GM18511 (cell line): ENCODE data around the gene NTNG2.

Experiments
- ATAC-seq: cut with Tn5 transposase; IDR thresholded peaks from one replicate; pipeline ENCODE4 v1.9.1; 2021; ENCODE audit warnings: mild to moderate bottlenecking, moderate library complexity; ENCODE audit not compliant: unreplicated experiment

Gene NTNG2

GRCh38 chr9:132234535-132234934, 72.7 kb downstream of the NTNG2 start:
- ATAC-seq, result no peak

- no peak for ATAC-seq
Observed at GRCh38 chr9:132235125-132235524, 73.3 kb downstream of the NTNG2 start.

- ATAC-seq, result no peak
Observed at GRCh38 chr9:132235894-132236661, 74.2 kb downstream of the NTNG2 start.

DNA sequence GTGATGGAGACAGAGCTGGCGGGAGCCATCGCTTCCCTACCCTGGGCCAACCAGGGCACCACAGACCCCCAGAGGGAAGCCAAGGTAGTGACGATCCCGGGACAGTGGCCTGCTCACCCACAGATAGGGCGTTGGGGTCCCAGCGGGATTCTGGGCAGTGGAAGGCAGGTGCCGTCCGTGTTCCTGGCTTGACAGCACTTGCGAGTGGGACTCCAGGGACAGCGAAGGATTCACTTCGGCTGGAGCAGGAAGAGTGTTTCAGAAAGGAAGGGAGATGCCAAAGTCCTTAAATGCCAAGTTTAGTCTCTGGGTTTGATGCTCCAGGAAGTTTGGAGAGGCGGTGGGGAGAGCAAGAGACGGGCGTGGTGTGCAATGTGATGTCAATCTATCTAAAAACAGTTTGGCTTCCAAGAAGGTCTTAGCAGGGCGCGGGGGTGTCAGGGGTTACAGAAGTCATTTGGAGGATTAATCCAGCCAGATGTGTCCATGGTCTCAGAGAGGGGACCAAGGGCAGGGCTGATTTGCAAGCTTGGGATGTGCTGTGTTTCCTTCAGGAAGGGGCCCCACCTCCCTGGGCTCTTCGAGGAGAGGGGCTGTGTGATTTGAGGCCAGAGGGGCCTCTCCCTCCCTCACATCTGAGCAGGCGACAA, 74.9 kb downstream of the NTNG2 start:
- no peak for ATAC-seq

DNA sequence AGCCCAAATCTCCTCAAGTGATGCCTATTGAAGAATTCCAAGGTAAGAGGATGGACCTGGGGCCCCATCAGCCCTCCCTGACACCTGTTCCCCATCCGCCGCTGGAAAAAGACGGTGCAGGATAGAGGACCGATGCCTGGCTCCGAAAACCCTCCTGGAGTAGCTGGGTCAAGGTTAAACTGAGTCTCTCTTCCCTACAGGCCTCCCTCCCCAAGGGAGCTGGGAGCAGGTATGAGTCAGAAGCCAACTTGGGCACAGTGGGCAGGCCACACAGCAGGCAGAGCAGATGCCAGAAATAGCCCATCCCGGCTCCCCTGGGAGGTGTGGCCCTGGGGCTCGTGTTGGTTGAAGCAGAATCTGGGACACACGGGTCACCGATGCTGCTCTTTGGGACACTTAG, 75.6 kb downstream of the NTNG2 start:
- no peak for ATAC-seq

- ATAC-seq, result no peak
Observed at GRCh38 chr9:132238026-132238972, 76.4 kb downstream of the NTNG2 start.

- no peak for ATAC-seq
Observed at GRCh38 chr9:132238992-132239391, 77.1 kb downstream of the NTNG2 start.

DNA sequence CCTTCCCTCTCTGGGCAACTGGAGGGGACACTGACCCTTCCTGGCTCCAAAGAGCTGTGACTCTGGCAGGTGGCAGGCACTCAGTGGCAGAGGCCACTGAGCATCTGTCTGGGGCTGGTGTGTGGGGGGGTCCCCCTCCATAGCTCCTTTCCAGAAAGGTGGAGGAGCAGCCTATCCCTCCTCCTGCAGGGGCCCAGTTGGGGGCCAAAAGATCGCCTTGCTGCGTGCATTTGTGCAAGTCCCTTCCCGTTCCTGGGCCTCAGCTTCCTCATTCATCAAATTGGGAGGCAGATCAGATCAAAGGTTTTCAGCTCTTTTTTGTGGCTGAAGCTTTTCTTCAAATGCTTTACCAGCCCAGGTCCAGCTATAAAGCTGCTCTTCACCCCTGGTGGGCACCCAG, 77.7 kb downstream of the NTNG2 start:
- ATAC-seq, result no peak

DNA sequence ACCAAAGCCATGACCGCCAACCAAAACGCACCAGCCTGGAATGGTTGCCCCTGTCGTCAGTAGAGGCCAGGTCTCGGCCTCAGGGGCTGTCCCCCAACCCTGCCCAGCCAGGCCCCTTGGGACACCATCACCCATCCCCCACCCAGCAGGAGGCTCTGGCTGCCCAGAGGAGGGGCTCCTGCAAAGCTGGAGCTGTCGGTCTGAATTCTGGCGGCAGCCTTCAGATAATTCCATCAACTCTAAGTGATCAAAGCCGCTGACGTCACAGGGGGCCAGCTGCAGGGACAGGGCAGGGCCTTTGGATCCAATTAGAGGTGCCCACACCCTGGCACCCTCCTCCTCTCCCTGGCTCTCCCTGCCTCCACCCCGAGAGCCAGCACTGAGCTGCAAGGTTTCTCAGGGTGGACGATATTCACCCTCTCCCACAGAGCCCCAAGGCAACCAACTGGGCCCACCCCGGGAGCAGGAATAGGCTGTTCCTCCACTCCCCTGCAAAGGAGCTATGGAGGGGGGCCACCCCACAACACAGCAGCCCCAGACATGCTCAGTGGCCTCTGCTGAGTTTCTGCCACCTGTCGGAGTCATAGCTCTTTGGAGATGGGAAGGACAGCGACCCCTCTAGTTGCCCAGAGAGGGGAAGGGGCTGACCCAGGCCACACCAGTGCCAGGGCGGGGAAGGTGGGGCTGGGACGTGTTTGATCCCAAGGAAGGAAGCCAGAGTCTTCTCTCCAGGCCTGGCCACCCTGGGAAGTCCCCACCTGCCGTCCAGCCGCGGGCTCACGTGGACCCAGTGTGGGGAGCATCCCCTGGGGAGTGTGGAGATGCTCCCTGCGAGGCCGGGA, 78.4 kb downstream of the NTNG2 start:
- no peak for ATAC-seq

DNA sequence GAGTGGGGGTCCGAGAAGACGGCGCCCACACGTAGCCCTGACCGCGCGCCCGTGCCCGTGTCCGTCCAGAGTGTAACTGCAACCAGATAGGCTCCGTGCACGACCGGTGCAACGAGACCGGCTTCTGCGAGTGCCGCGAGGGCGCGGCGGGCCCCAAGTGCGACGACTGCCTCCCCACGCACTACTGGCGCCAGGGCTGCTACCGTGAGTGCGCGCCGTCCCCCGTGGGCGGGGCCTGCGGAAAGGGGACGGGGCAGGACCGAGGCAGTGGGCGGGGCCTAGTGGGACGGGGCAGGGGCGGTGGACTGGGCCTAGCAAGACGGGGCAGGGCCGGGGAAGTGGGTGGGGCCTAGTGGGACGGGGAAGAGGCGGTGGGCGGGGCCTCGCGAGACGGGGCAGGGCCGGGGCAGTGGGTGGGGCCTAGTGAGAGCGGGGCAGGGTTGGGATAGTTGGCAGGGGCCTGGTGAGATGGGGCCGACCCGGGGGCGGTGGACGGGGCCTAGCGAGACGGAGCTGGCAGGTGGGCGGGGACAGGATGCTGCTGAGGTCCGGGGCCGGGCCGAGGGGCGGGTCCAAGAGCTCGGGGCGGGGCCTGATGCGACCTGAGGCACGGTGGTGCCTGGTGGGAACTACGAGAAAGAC, 79.1 kb downstream of the NTNG2 start:
- ATAC-seq, result peak; percentile 82

GRCh38 chr9:132241483-132241839, 79.6 kb downstream of the NTNG2 start:
- no peak for ATAC-seq

- ATAC-seq, result peak; percentile 16
Observed at GRCh38 chr9:132241840-132242620, 80.2 kb downstream of the NTNG2 start.

- ATAC-seq, result no peak
Observed at GRCh38 chr9:132242621-132243155, 80.8 kb downstream of the NTNG2 start.

DNA sequence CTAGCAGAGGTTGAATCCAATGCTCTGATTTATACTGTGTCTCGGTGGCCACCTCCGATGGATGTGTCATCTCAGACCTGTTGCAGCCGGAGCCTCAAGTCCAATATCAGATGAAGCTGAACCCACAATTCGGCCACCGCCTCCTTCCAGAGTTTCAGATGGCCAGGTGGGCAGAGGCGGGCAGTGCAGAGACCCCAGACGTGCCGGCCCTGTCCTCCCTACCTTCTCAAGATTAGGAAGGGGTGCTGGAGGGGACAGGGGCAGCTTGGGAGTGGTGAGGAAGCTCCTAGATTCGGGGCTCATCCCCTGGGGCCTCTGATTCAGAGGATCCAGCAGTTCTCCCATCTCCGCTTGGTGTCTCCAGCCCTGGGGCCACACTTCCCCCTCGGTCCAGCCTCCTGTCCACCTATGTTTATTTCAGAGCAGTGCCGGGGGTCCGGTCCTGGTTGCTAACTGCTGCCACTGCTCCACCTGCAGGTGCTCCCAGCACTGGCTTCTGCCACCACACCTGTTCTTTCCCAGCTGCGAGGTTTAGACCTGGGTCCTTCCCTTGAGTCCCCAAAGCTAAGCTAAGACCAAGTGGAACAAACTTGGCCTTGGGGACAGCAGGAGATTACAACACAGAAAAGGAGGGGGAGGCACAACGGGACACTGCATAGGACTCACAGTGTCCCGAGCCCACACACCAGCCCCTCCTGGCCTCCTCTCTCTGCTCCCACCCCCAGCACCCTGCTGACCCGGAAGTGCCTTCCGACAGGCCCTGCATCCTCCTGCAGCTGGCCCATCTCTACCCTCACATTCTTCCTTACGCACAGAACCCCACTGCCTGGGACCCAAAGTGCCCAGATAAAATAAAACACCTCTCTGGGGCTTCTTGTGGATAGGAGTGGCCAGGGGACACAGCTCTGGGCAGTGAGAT, 81.6 kb downstream of the NTNG2 start:
- ATAC-seq, result no peak

GRCh38 chr9:132244582-132245455, 83.0 kb downstream of the NTNG2 start:
- ATAC-seq, result no peak

GRCh38 chr9:132245465-132245864, 83.6 kb downstream of the NTNG2 start:
- ATAC-seq, result no peak

- no peak for ATAC-seq
Observed at GRCh38 chr9:132247942-132248341, 86.1 kb downstream of the NTNG2 start.
